ENCODE data around the gene FETUB.

GRCh38 chr3:186594591-186595113, 45.5 kb upstream of the FETUB start:
- no peak for TF ChIP-seq CTCF (IDR thresholded peaks at IDR 0.05)
- TF ChIP-seq POLR2A (IDR thresholded peaks at IDR 0.05) = no peak

Data from adrenal gland (tissue), 5 donors.